Measurements from ENCODE around the gene FOSL2. TPM values are rescaled to one million over a fixed set of nuclear protein-coding genes. Genes with fewer than 3 reads are reported as not detected.
A peak's percentile ranks its signal among the peaks of the same experiment; 100 is the strongest.

The FOSL2 gene
- total RNA-seq, 2 donors from 2014 or later = 66.6 to 140 TPM

GRCh38 chr2:28404086-28404485 lies 11.4 kb downstream of the FOSL2 start:
- ATAC-seq (no peak), DNase-seq (no peak)
- intact Hi-C loops (cut with DNase I) = no loop called here

DNA sequence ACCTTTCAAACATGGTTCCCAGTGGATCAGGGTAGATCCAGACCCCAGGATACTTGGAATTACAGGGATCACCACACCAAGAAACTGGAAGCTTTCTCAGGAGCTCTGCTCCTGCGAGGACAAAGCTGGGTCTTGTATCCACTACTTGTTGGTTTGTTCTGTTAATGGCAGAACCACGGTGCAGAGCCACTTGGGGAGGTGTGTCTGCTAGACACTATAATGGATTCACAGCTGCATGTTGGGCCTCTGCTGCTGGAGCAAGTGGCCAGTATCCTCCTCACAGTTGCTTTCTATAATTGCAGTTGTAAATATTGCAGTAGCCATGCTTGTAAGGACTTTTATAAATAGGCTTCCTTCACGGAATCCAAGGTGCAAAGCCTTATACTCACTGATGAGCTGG lies 12.9 kb downstream of the FOSL2 start:
- intact Hi-C loops (cut with DNase I) = no loop called here
- ATAC-seq = no peak
- DNase-seq = no peak

DNA sequence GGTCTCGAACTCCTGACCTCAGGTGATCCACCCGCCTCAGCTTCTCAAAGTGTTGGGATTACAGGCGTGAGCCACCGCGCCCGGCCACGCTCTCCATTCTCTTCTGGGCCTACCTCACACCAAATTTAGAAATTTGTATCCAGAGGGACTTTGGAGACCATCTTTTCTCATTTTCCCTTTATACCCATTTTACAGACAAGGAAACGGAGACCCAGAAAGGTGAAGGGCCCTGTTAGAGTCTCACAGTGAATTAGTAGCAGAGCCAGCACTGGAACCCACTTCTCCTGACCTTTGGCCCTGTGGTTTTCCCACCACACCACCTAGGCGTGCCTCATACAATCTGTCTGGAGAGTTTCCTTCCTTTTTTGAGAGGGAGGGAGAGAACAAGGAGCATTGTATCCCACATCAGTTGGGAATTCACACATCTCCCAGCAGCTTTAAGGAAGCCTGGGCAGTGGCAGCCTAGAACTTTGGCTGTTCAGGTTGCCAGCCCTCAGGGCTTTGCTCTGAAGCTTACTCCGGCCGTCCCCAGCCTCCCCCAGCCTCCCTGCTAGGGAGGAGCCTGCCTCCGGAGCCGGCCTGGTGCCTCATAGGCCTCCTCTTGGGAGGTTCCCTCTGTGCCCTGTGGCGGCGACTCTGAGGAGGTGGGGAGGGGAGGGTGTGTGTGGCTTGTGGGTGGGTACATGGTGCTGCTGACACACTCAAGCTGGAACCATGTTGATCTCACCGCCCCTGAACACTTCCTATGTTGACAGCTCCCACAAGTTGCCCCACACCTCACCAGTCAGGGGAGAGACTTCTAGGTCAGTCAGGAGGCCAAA lies 13.8 kb downstream of the FOSL2 start:
- DNase-seq (peak; percentile 65), ATAC-seq (peak; percentile 31 to 45)
- intact Hi-C loops (cut with DNase I) = no loop called here

- intact Hi-C loops (cut with DNase I) = no loop called here
- ATAC-seq = peak in 1 of 2 donors; percentile 0
- no peak for DNase-seq
Measured at GRCh38 chr2:28407131-28407975, 14.7 kb downstream of the FOSL2 start.

- intact Hi-C loops (cut with DNase I) = no loop called here
- no peak for DNase-seq
- no peak for ATAC-seq
Measured at GRCh38 chr2:28407976-28408690, 15.5 kb downstream of the FOSL2 start.

GRCh38 chr2:28408764-28409599 lies 16.3 kb downstream of the FOSL2 start:
- no peak for DNase-seq
- peak; percentile 2 to 16 for ATAC-seq
- intact Hi-C loops (cut with DNase I) = no loop called here

GRCh38 chr2:28411166-28411755 lies 18.6 kb downstream of the FOSL2 start:
- intact Hi-C loops (cut with DNase I) = no loop called here
- DNase-seq (no peak), ATAC-seq (no peak)

DNA sequence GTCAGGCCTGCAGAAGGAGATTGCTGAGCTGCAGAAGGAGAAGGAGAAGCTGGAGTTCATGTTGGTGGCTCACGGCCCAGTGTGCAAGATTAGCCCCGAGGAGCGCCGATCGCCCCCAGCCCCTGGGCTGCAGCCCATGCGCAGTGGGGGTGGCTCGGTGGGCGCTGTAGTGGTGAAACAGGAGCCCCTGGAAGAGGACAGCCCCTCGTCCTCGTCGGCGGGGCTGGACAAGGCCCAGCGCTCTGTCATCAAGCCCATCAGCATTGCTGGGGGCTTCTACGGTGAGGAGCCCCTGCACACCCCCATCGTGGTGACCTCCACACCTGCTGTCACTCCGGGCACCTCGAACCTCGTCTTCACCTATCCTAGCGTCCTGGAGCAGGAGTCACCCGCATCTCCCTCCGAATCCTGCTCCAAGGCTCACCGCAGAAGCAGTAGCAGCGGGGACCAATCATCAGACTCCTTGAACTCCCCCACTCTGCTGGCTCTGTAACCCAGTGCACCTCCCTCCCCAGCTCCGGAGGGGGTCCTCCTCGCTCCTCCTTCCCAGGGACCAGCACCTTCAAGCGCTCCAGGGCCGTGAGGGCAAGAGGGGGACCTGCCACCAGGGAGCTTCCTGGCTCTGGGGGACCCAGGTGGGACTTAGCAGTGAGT lies 19.4 kb downstream of the FOSL2 start:
- intact Hi-C loops (cut with DNase I) = no loop called here
- DNase-seq (no peak), ATAC-seq (no peak)

DNA sequence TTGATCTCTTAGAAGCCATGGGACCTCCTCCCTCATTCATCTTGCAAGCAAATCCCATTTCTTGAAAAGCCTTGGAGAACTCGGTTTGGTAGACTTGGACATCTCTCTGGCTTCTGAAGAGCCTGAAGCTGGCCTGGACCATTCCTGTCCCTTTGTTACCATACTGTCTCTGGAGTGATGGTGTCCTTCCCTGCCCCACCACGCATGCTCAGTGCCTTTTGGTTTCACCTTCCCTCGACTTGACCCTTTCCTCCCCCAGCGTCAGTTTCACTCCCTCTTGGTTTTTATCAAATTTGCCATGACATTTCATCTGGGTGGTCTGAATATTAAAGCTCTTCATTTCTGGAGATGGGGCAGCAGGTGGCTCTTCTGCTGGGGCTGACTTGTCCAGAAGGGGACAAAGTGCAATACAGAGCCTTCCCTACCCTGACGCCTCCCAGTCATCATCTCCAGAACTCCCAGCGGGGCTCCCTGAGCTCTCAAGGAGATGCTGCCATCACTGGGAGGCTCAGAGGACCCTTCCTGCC lies 20.0 kb downstream of the FOSL2 start:
- ATAC-seq (no peak), DNase-seq (no peak)
- intact Hi-C loops (cut with DNase I) = no loop called here

DNA sequence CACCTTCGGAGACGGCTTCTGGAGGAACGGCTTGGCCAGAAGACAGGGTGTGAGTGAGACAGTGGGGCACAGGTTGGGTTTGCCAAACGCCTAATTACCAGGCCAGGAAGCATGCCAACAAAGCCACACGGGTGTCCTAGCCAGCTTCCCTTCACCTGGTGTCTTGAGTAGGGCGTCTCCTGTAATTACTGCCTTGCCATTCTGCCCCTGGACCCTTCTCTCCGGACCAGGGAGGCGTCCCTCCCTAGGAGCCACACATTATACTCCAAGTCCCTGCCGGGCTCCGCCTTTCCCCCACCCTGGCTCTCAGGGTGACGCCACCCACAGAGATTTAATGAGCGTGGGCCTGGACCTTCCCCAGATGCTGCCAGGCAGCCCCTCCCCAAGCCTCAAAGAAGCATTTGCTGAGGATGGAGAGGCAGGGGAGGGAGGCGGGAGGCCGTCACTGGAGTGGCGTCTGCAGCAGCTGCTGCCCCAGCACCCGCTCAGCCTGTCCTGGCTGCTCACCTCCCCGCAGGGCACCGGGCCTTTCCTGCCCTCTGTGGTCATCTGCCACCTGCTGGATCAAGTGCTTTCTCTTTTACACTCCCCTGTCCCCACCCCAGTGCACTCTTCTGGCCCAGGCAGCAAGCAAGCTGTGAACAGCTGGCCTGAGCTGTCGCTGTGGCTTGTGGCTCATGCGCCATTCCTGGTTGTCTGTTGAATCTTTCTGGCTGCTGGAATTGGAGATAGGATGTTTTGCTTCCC lies 20.7 kb downstream of the FOSL2 start:
- DNase-seq (no peak), ATAC-seq (peak; percentile 7 to 28)
- intact Hi-C loops (cut with DNase I) = no loop called here

- intact Hi-C loops (cut with DNase I) = no loop called here
- no peak for DNase-seq
- peak in 1 of 2 donors; percentile 2 for ATAC-seq
Measured at GRCh38 chr2:28413899-28414295, 21.2 kb downstream of the FOSL2 start.

DNA sequence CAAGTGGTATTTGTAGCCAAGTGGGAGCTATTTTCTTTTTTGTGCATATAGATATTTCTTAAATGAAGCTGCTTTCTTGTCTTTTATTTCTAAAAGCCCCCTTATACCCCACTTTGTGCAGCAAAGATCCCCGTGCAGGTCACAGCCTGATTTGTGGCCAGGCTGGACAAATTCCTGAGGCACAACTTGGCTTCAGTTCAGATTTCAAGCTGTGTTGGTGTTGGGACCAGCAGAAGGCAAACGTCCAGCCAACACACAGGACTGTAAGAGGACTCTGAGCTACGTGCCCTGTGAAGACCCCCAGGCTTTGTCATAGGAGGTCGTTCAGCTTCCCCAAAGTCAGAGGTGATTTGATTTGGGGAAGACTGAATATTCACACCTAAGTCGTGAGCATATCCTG lies 21.9 kb downstream of the FOSL2 start:
- intact Hi-C loops (cut with DNase I) = no loop called here
- ATAC-seq = peak; percentile 1 to 32
- DNase-seq = no peak

DNA sequence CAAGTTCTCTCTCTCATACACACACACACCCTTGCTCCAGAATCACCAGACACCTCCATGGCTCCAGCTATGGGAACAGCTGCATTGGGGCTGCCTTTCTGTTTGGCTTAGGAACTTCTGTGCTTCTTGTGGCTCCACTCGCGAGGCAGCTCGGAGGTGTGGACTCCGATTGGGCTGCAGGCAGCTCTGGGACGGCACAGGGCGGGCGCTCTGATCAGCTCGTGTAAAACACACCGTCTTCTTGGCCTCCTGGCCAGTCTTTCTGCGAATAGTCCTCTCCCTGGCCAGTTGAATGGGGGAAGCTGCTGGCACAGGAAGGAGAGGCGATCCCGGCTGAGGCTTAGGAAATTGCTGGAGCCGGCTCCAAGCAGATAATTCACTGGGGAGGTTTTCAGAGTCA lies 22.4 kb downstream of the FOSL2 start:
- no peak for DNase-seq
- intact Hi-C loops (cut with DNase I) = no loop called here
- peak; percentile 0 to 25 for ATAC-seq

GRCh38 chr2:28415715-28416114 lies 23.1 kb downstream of the FOSL2 start:
- DNase-seq = no peak
- intact Hi-C loops (cut with DNase I) = no loop called here
- no peak for ATAC-seq

GRCh38 chr2:28419003-28419402 lies 26.3 kb downstream of the FOSL2 start:
- intact Hi-C loops (cut with DNase I) = no loop called here

DNA sequence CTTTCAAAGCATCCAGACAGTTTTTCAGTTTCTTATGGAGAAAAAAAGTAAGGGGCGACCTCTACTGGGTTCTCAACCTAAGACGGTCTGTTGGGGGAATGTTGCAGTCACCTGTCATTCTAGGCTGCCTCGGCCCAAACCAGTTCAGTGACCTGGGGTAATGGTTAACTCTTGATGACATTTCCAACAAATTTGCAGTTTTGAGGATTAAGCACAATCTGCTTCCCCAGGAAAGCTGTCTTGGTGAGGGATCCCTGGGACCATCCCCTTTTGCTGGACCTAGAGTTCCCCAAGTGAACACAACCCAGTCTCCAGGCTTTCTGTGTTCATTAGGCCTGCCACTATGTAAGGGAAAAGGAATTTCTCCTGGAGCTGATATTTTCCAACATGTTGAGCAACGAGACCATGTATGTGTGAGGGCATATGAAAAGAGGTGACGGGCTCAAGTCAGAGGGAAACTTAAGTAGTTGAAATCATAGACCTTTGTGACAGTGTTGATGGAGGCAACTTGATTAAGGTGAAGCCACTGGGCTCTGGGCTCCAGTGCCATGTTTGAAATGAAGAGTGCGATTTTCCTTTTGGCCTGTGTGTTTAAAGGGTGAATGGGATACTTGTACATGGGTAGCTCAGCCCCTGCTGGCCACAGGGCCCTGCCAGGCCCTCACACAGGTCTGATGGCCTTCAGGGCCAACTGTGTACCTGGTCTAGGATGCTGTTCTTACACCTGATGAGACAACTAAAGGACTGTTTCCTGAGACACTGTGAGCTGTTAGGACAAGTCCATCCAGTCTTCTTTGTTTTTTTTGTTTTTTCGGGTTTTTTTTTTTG lies 27.0 kb downstream of the FOSL2 start:
- intact Hi-C loops (cut with DNase I) = no loop called here
- ATAC-seq = no peak
- no peak for DNase-seq

More at GRCh38 chr2:28419003-28419402, 26.3 kb downstream of the FOSL2 start:
- no peak for ATAC-seq
- no peak for DNase-seq
